Measurements from ENCODE around the gene UQCC3.
"Not testable (repeated sequence)": the region's sequence is repeated elsewhere in the genome, so short reads cannot be mapped to it uniquely, and the experiment has no call there.

The UQCC3 gene

GRCh38 chr11:62702246-62702645 lies 30.8 kb downstream of the UQCC3 start:
- DNase-seq (ENCODE audit: low read depth in 2 of 2), result no peak

- not testable (repeated sequence) for DNase-seq (ENCODE audit: low read depth in 2 of 2)
Observed at GRCh38 chr11:62703921-62704320, 32.4 kb downstream of the UQCC3 start.

GRCh38 chr11:62705413-62705812 lies 33.9 kb downstream of the UQCC3 start:
- DNase-seq (ENCODE audit: low read depth in 2 of 2), result no peak

- DNase-seq (ENCODE audit: low read depth in 2 of 2), result peak; percentile 90 to 96
Observed at GRCh38 chr11:62705880-62706849, 34.7 kb downstream of the UQCC3 start.

- no peak for DNase-seq (ENCODE audit: low read depth in 2 of 2)
Observed at GRCh38 chr11:62706850-62707247, 35.4 kb downstream of the UQCC3 start.

GRCh38 chr11:62707277-62707861 lies 35.9 kb downstream of the UQCC3 start, which contains the start of the genes BSCL2 and GNG3:
BSCL2 (minus strand) TSS chr11:62707424; CDS start chr11:62707195, 229 bp downstream.
GNG3 (plus strand) TSS chr11:62707676; CDS start chr11:62708296, 620 bp downstream.
- DNase-seq (ENCODE audit: low read depth in 2 of 2), result no peak

- DNase-seq (ENCODE audit: low read depth in 2 of 2), result no peak
Observed at GRCh38 chr11:62708392-62708791, 36.9 kb downstream of the UQCC3 start.

GRCh38 chr11:62708793-62709192 lies 37.3 kb downstream of the UQCC3 start:
- DNase-seq (ENCODE audit: low read depth in 2 of 2), result no peak

GRCh38 chr11:62709247-62710000 lies 38.0 kb downstream of the UQCC3 start:
- DNase-seq (ENCODE audit: low read depth in 2 of 2), result peak; percentile 91 to 95

GRCh38 chr11:62710001-62710345 lies 38.5 kb downstream of the UQCC3 start:
- DNase-seq (ENCODE audit: low read depth in 2 of 2), result no peak

- no peak for DNase-seq (ENCODE audit: low read depth in 2 of 2)
Observed at GRCh38 chr11:62712276-62712812, 40.9 kb downstream of the UQCC3 start.

- no peak for DNase-seq (ENCODE audit: low read depth in 2 of 2)
Observed at GRCh38 chr11:62712861-62713260, 41.4 kb downstream of the UQCC3 start.

- no peak for DNase-seq (ENCODE audit: low read depth in 2 of 2)
Observed at GRCh38 chr11:62713343-62713742, 41.9 kb downstream of the UQCC3 start.

- no peak for DNase-seq (ENCODE audit: low read depth in 2 of 2)
Observed at GRCh38 chr11:62715150-62716130, 44.0 kb downstream of the UQCC3 start.

- no peak for DNase-seq (ENCODE audit: low read depth in 2 of 2)
Observed at GRCh38 chr11:62716206-62716605, 44.7 kb downstream of the UQCC3 start.

GRCh38 chr11:62716816-62717215 lies 45.3 kb downstream of the UQCC3 start:
- DNase-seq (ENCODE audit: low read depth in 2 of 2), result no peak

- DNase-seq (ENCODE audit: low read depth in 2 of 2), result no peak
Observed at GRCh38 chr11:62719302-62719978, 48.0 kb downstream of the UQCC3 start.

- no peak for DNase-seq (ENCODE audit: low read depth in 2 of 2)
Observed at GRCh38 chr11:62721994-62722393, 50.5 kb downstream of the UQCC3 start.

Measured in stimulated activated CD4-positive, alpha-beta T cell treated with anti-CD3 and anti-CD28 coated beads, Interleukin-4, amount 100 ng/mL, for 48 hours (primary cell).